Lung (tissue), 12 donors: ENCODE results near the gene SLC6A13. TPM values are rescaled to one million over a fixed set of nuclear protein-coding genes. Genes with fewer than 3 reads are reported as not detected.

Experiments
- ATAC-seq: fragments of 200-7000 bp; cut with Tn5 transposase; one replicate; pipeline ENCODE4 v1.9.1; 2020; ENCODE audit warnings: moderate number of reproducible peaks; ENCODE audit not compliant: insufficient read depth, low FRiP score
- DNase-seq, 3 donors: peaks; one replicate each; pipeline ENCODE4 v3.0.0-alpha.2; 2013 to 2017
- H3K27ac ChIP-seq, 2 donors: one replicate each; pipeline ENCODE4 v1.5.1; 2013; ENCODE audit warnings: mild to moderate bottlenecking in 2 of 2, moderate library complexity in 2 of 2, control low read depth in 1 of 2, inconsistent platforms in 1 of 2, low read depth in 1 of 2, low read length in 1 of 2
- H3K27me3 ChIP-seq, 3 donors: one replicate each; pipeline ENCODE4 v1.5.1; 2013; ENCODE audit warnings: low read length in 2 of 3; ENCODE audit not compliant: control insufficient read depth in 3 of 3, insufficient read depth in 3 of 3
- H3K36me3 ChIP-seq, 4 donors: one replicate each; pipeline ENCODE4 v1.5.1; 2013; ENCODE audit warnings: low read length in 4 of 4, mild to moderate bottlenecking in 1 of 4, moderate library complexity in 1 of 4; ENCODE audit not compliant: control insufficient read depth in 4 of 4, insufficient read depth in 4 of 4
- H3K4me1 ChIP-seq, 5 donors: one replicate each; pipeline ENCODE4 v1.5.1; 2013; ENCODE audit warnings: low read length in 5 of 5, mild to moderate bottlenecking in 2 of 5, moderate library complexity in 1 of 5; ENCODE audit not compliant: control insufficient read depth in 5 of 5, insufficient read depth in 5 of 5
- H3K4me3 ChIP-seq: one replicate; pipeline ENCODE4 v1.5.1; 2013; ENCODE audit warnings: mild to moderate bottlenecking, control low read depth, moderate library complexity
- H3K9ac ChIP-seq, 2 donors: one replicate each; pipeline ENCODE4 v1.5.1; 2013; ENCODE audit warnings: low read length in 2 of 2, control low read depth in 1 of 2; ENCODE audit not compliant: insufficient read depth in 1 of 2
- H3K9me3 ChIP-seq, 4 donors: one replicate each; pipeline ENCODE4 v1.5.1; 2013; ENCODE audit warnings: low read length in 3 of 4, mild to moderate bottlenecking in 1 of 4, moderate library complexity in 1 of 4; ENCODE audit not compliant: control insufficient read depth in 4 of 4, insufficient read depth in 3 of 4
- WGBS, 2 donors: extraction: QIAGEN DNeasy Blood & Tissue Kit; methylation state at CpG; one replicate each; pipeline ENCODE4 v1.1.7; 2013; 5-methylcytosine and 5-hydroxymethylcytosine counted together
- polyA plus RNA-seq, 2 donors: library from polyadenylated mRNA; stranded (reverse); fragments of 200-250 nt; gene quantifications; one replicate each; pipeline ENCODE4 v1.2.1, GENCODE V29; 2013
- total RNA-seq, 2 donors: library from RNA; depleted of rRNA in 1 of 2; stranded (reverse); fragments of >200 nt in 1 of 2; gene quantifications; one replicate each; pipeline ENCODE4 v1.2.1, GENCODE V29; 2014 to 2021
- TF ChIP-seq, protein P1 (sequence below): IDR thresholded peaks from 2 replicates; pipeline ENCODE4 v1.5.1; 2012; ENCODE audit warnings: mild to moderate bottlenecking; ENCODE audit errors: control extremely low read depth, extremely low read depth
- donor health status: control.
- donor health status: control.
- donor health status: Bipolar disorder and iron deficiency.
- donor health status: healthy.
- donor health status: DM: yes; HTN: yes; CAD: no.

Gene SLC6A13
- total and polyA plus RNA-seq, 4 donors = 0.46 to 2.4 (median 1.0) TPM

DNA sequence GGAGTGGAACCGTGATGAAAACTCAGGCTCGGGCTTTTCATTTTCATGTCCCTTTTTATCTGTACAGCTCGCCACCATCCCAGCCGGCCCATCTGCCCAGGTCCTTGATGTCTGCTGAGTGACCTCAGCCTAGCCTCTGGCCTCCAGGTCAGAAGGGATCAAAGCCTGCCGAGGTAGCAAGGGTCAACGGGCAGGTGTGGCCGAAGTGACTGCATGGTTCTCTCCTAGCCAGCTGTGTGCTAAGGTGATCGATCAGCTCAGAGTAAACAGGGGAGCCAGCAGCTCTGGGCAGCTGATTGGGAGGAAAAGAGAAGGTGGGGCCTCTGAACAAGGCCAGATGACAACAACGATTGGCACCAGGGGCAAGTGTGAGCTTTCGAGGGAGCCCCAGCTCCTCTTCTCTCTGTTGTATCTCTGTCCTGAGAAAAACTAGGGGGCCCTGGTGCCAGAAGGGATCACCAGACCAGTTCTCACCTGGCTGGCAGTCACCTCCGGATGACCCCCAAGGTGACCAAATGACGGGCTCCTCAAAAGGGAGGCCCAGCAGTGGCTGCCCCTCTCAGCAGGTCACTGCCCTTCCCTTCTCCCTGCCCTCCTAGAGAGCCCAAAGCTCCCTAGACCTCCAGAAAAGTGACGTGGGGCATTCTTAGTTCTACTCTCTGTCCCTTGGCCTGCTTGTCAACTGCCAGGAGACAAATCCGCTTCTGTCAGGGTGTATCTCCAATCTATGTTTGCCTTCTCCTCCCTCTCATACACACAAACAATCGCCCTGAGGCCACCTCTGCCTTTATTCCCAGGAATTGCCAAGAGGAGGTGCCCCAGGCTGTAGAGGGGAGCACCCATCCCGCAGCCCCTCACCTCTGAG lies 52.1 kb downstream of the SLC6A13 start:
- Histone ChIP-seq H3K27me3 (no peaks in the 10 kb centered on the region), H3K9me3 (peaks cover 0 to 2% (median 0%) of the 10 kb centered on the region in 4 donors), H3K4me1 (peaks cover 0 to 16% (median 7%) of the 10 kb centered on the region in 5 donors), H3K36me3 (no peaks in the 10 kb centered on the region), H3K4me3 (no peak overlapping the region), H3K27ac (no peak overlapping the region), H3K9ac (no peak overlapping the region)
- DNase-seq = no peak
- ATAC-seq = no peak
- TF ChIP-seq, protein P1, sequence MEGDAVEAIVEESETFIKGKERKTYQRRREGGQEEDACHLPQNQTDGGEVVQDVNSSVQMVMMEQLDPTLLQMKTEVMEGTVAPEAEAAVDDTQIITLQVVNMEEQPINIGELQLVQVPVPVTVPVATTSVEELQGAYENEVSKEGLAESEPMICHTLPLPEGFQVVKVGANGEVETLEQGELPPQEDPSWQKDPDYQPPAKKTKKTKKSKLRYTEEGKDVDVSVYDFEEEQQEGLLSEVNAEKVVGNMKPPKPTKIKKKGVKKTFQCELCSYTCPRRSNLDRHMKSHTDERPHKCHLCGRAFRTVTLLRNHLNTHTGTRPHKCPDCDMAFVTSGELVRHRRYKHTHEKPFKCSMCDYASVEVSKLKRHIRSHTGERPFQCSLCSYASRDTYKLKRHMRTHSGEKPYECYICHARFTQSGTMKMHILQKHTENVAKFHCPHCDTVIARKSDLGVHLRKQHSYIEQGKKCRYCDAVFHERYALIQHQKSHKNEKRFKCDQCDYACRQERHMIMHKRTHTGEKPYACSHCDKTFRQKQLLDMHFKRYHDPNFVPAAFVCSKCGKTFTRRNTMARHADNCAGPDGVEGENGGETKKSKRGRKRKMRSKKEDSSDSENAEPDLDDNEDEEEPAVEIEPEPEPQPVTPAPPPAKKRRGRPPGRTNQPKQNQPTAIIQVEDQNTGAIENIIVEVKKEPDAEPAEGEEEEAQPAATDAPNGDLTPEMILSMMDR = no peak
- WGBS, 2 donors = 72 to 83% methylated on average over 16 of the region's 16 CpGs

- peaks cover 0 to 16% (median 7%) of the 10 kb centered on the region in 5 donors for H3K4me1 ChIP-seq
- no peaks in the 10 kb centered on the region for H3K27me3 ChIP-seq
- TF ChIP-seq, protein P1 = no peak
- no peak for DNase-seq
- WGBS, 2 donors = 92 to 93% methylated on average over 12 of the region's 12 CpGs
- peaks cover 0 to 2% (median 0%) of the 10 kb centered on the region in 4 donors for H3K9me3 ChIP-seq
- H3K4me3 ChIP-seq = no peak overlapping the region
- H3K36me3 ChIP-seq = no peaks in the 10 kb centered on the region
- ATAC-seq = no peak
- H3K27ac ChIP-seq = no peak overlapping the region
- H3K9ac ChIP-seq = no peak overlapping the region
Measured at GRCh38 chr12:209851-210250, 52.8 kb downstream of the SLC6A13 start.

- H3K36me3 ChIP-seq = no peaks in the 10 kb centered on the region
- H3K4me1 ChIP-seq = peaks cover 0 to 16% (median 7%) of the 10 kb centered on the region in 5 donors
- peaks cover 0 to 4% (median 0%) of the 10 kb centered on the region in 4 donors for H3K9me3 ChIP-seq
- no peaks in the 10 kb centered on the region for H3K27me3 ChIP-seq
- TF ChIP-seq, protein P1 = no peak
- WGBS, 2 donors = 79 to 92% methylated on average over 15 of the region's 15 CpGs
- H3K4me3 ChIP-seq = no peak overlapping the region
- no peak for ATAC-seq
- no peak overlapping the region for H3K27ac ChIP-seq
- no peak overlapping the region for H3K9ac ChIP-seq
- DNase-seq = no peak
Measured at GRCh38 chr12:209246-209645, 53.4 kb downstream of the SLC6A13 start.
